ENCODE data around the gene PAPPA. TPM values are rescaled to one million over a fixed set of nuclear protein-coding genes. Genes with fewer than 3 reads are reported as not detected.

The PAPPA gene
- total RNA-seq, 4 donors from 2014 or later, result 1.0 to 5.0 (median 2.8) TPM

DNA sequence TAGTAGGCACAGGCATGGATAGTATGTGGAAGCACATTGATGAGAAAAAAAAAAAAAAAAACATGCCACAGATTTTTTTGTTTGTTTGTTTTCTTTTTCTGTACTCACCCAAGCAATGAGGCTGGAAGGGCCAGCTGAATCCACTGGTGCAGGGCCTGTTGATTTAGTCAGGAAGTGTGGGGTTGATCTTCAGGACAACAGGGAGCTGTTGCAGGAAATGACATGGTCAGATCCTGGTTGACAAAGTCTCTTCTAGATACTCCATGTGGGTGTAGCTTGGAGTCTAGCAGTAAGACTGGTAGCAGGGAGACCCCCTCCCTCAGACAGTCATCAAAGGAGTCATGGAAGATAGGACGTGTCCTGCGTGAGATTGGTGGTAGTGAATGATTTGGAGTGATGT is 191.8 kb downstream of the PAPPA start:
- intact Hi-C loops (cut with DNase I), result no loop called here
- H3K27ac ChIP-seq, result peak overlapping the region in 1 of 3 donors; percentile 34
- WGBS, 2 donors, result 88 to 92% methylated on average over 2 of the region's 2 CpGs
- DNase-seq, result peak in 1 of 2 donors; percentile 13
- peaks cover 0 to 10% of the 10 kb centered on the region in 2 donors for H3K4me1 ChIP-seq
- H3K36me3 ChIP-seq, result no peaks in the 10 kb centered on the region
- H3K27me3 ChIP-seq, result no peaks in the 10 kb centered on the region
- no peaks in the 10 kb centered on the region for H3K9me3 ChIP-seq
- H3K4me3 ChIP-seq (replicated peaks in 1 of 3), result no peak overlapping the region
- TF ChIP-seq, protein P1, sequence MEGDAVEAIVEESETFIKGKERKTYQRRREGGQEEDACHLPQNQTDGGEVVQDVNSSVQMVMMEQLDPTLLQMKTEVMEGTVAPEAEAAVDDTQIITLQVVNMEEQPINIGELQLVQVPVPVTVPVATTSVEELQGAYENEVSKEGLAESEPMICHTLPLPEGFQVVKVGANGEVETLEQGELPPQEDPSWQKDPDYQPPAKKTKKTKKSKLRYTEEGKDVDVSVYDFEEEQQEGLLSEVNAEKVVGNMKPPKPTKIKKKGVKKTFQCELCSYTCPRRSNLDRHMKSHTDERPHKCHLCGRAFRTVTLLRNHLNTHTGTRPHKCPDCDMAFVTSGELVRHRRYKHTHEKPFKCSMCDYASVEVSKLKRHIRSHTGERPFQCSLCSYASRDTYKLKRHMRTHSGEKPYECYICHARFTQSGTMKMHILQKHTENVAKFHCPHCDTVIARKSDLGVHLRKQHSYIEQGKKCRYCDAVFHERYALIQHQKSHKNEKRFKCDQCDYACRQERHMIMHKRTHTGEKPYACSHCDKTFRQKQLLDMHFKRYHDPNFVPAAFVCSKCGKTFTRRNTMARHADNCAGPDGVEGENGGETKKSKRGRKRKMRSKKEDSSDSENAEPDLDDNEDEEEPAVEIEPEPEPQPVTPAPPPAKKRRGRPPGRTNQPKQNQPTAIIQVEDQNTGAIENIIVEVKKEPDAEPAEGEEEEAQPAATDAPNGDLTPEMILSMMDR (IDR thresholded peaks at IDR 0.05), result no peak
- no peak for TF ChIP-seq POLR2A (IDR thresholded peaks at IDR 0.05)

DNA sequence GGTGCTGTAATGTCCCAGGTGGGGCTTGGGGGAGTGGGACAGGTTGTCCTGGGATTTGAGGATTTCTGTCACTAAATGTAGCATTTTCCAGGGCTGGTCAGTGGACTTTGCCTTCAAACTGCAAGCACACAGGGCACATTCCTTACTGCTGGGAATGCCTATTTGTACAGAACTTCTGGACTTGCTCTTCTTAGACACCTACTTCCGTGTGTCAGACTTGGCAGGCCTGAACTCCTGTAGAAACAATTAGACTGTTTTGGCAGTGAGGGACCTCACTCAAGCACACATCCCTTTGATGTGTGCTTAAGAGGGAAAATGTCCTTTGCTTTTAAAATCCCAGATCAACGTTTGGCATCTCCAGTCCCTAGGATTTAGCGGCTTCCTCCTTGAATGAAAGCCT is 192.2 kb downstream of the PAPPA start:
- DNase-seq, result peak; percentile 67 to 75
- H3K36me3 ChIP-seq, result no peaks in the 10 kb centered on the region
- H3K27me3 ChIP-seq, result no peaks in the 10 kb centered on the region
- no peaks in the 10 kb centered on the region for H3K9me3 ChIP-seq
- peaks cover 0 to 10% of the 10 kb centered on the region in 2 donors for H3K4me1 ChIP-seq
- H3K27ac ChIP-seq, result peak overlapping the region in 1 of 3 donors; percentile 34
- intact Hi-C loops (cut with DNase I), result no loop called here
- WGBS, 2 donors, result 19 to 28% methylated on average over 3 of the region's 3 CpGs
- no peak overlapping the region for H3K4me3 ChIP-seq (replicated peaks in 1 of 3)
- no peak for TF ChIP-seq POLR2A (IDR thresholded peaks at IDR 0.05)

DNA sequence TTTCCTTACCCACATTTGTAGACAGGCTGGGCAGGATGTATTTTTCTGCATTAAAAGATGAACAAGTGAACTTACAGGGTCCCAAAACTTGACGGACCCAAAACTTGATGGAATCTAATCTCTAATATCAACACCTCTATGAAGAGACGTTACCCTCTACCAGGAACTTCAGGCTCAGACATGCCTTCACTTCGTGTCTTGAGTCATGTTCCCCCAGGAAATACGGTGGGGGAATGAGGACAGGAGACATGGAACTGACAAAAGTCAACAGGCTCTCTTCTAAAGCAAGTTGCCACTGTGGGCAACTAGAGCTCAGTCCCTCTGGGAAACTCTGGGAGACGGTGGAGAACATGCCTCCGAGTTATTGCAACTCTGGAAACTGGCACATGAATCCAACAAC is 196.1 kb downstream of the PAPPA start:
- intact Hi-C loops (cut with DNase I), result no loop called here
- H3K4me3 ChIP-seq (replicated peaks in 1 of 3), result no peak overlapping the region
- peaks cover 0 to 13% of the 10 kb centered on the region in 2 donors for H3K4me1 ChIP-seq
- no peaks in the 10 kb centered on the region for H3K27me3 ChIP-seq
- H3K36me3 ChIP-seq, result no peaks in the 10 kb centered on the region
- no peaks in the 10 kb centered on the region for H3K9me3 ChIP-seq
- WGBS, 2 donors, result 94 to 97% methylated on average over 6 of the region's 6 CpGs
- H3K27ac ChIP-seq, result no peak overlapping the region
- TF ChIP-seq, protein P1 (IDR thresholded peaks at IDR 0.05), result no peak
- TF ChIP-seq POLR2A (IDR thresholded peaks at IDR 0.05), result no peak
- no peak for DNase-seq

DNA sequence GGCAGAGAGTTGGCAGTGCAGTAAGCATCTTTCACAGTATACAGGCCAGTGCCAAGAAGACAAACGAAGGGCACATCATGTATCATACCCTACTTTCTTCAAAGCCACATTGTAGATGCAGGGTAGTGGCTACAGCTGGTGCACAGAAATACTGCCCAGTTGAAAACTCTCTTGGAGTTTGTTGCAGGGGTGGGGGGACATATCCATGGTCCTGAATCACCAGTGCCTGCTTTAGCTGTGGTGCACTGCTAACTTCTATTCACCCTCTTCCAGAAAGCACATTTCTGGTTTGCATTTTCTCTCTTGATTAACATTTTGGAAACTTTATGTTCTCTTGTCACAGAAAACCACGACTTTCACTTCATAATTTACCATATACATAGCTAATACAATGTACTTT is 196.6 kb downstream of the PAPPA start:
- Histone ChIP-seq H3K4me3 (replicated peaks in 1 of 3) (no peak overlapping the region), H3K4me1 (peaks cover 0 to 13% of the 10 kb centered on the region in 2 donors), H3K9me3 (no peaks in the 10 kb centered on the region), H3K36me3 (no peaks in the 10 kb centered on the region), H3K27me3 (no peaks in the 10 kb centered on the region), H3K27ac (no peak overlapping the region)
- intact Hi-C loops (cut with DNase I), result no loop called here
- TF ChIP-seq, protein P1 (IDR thresholded peaks at IDR 0.05), result no peak
- TF ChIP-seq POLR2A (IDR thresholded peaks at IDR 0.05), result no peak
- WGBS, 2 donors, result 70 to 87% methylated on average over 2 of the region's 2 CpGs
- DNase-seq, result no peak

DNA sequence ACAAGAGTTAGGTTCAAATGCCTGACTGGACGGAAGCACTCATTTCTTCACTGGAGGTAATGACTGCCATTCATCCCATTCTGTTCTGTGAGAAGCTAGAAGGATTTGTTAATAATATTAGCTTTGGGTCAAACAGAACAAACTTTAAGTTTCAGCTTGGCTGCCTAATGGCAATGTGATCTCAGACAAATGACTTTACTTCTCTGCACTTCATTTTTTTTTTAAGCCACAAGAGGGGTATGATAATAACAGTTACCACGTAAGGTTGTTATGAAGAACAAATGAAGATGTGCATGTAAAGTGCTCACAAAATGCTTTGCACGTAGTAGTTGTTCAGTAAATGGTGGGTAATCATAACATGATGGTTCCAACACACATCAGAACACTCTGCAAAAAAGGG is 199.4 kb downstream of the PAPPA start:
- H3K27ac ChIP-seq, result no peak overlapping the region
- no peaks in the 10 kb centered on the region for H3K27me3 ChIP-seq
- H3K4me3 ChIP-seq (replicated peaks in 1 of 3), result no peak overlapping the region
- TF ChIP-seq, protein P1 (IDR thresholded peaks at IDR 0.05), result no peak
- no peak for TF ChIP-seq POLR2A (IDR thresholded peaks at IDR 0.05)
- H3K9me3 ChIP-seq, result no peaks in the 10 kb centered on the region
- no peaks in the 10 kb centered on the region for H3K36me3 ChIP-seq
- H3K4me1 ChIP-seq, result peaks cover 0 to 3% of the 10 kb centered on the region in 2 donors
- 95 to 98% methylated on average over 3 of the region's 3 CpGs for whole genome bisulfite sequencing, 2 donors
- intact Hi-C loops (cut with DNase I), result no loop called here
- DNase-seq, result no peak
